Adrenal gland (tissue), 12 donors: Measurements from ENCODE around the gene ZBTB44. TPM values are rescaled to one million over a fixed set of nuclear protein-coding genes. Genes with fewer than 3 reads are reported as not detected.
"Not testable (repeated sequence)": the region's sequence is repeated elsewhere in the genome, so short reads cannot be mapped to it uniquely, and the experiment has no call there.

Experiments
- DNase-seq, 7 donors: peaks; one replicate each; pipeline ENCODE4 v3.0.0-alpha.2; 2019 to 2020
- H3K27ac ChIP-seq, 5 donors: fragments of 200-600 bp; sonication (generic) in 4 of 5; 1 replicate in 3 of 5; 2 replicates in 2 of 5; pipeline versions ENCODE4 v1.5.1 to v1.8.0; 2016 to 2020; ENCODE audit warnings: mild to moderate bottlenecking in 1 of 5
- H3K27me3 ChIP-seq: fragments of 200-600 bp; 2 replicates; pipeline ENCODE4 v1.8.0; 2021
- H3K36me3 ChIP-seq, 2 donors: fragments of 200-600 bp; replicated peaks in 1 of 2; 1 replicate in 1 of 2; 2 replicates in 1 of 2; pipeline versions ENCODE4 v1.5.1 to v1.8.0; 2018 to 2022
- H3K4me1 ChIP-seq, 2 donors: fragments of 200-600 bp; replicated peaks in 1 of 2; 1 replicate in 1 of 2; 2 replicates in 1 of 2; pipeline versions ENCODE4 v1.5.1 to v1.8.0; 2018 to 2021
- H3K4me3 ChIP-seq, 4 donors: fragments of 200-600 bp; sonication (generic) in 3 of 4; one replicate each; pipeline ENCODE4 v1.5.1; 2016 to 2018
- H3K9me3 ChIP-seq, 3 donors: fragments of 200-600 bp; sonication (generic) in 1 of 3; replicated peaks in 1 of 3; 1 replicate in 2 of 3; 2 replicates in 1 of 3; pipeline versions ENCODE4 v1.5.1 to v1.8.0; 2016 to 2021
- CTCF ChIP-seq, 6 experiments: fragments of 450-650 bp in 4 of 6; fragments of 200-600 bp in 2 of 6; sonication (generic) in 1 of 6; IDR thresholded peaks; 1 replicate in 5 of 6; 2 replicates in 1 of 6; pipeline versions ENCODE4 v1.5.1 to v1.8.0; 2016 to 2021; ENCODE audit warnings: antibody characterized with exemption in 6 of 6, mild to moderate bottlenecking in 2 of 6, moderate library complexity in 1 of 6
- POLR2A ChIP-seq, 2 donors: fragments of 450-650 bp; IDR thresholded peaks; one replicate each; pipeline ENCODE4 v1.6.1; 2017; ENCODE audit warnings: antibody characterized with exemption in 2 of 2, mild to moderate bottlenecking in 2 of 2, moderate library complexity in 1 of 2
- WGBS, 4 donors: extraction: QIAGEN DNeasy Blood & Tissue Kit in 2 of 4; methylation state at CpG; one replicate each; pipeline versions ENCODE4 v1.1.5 to v1.1.7; 2013 to 2017; 5-methylcytosine and 5-hydroxymethylcytosine counted together
- intact Hi-C, 2 donors: fragments of 100-400 bp; cut with DNase I; formaldehyde crosslinking; loops; one replicate each; pipeline versions ENCODE4 v1.14.1 to v1.15.0; 2022 to 2023
- polyA plus RNA-seq, 3 donors: library from polyadenylated mRNA; stranded (reverse); fragments of 200-250 nt in 2 of 3; fragments of 350-450 nt in 1 of 3; fragmentation: Illumina TruSeq in 1 of 3; extraction: RNeasy Lipid Tissue Mini Kit (QIAGEN cat#74804) in 1 of 3; gene quantifications; one replicate each; pipeline ENCODE4 v1.2.3, GENCODE V29; 2013 to 2014
- total RNA-seq, 9 donors: library from RNA; depleted of rRNA in 4 of 9; stranded (reverse); fragments of >200 nt in 4 of 9; fragments of 120-200 nt in 1 of 9; fragmentation: NEBNext Ultra II Directional in 1 of 9; extraction: Animal tissue kit (Norgen Biotek cat#: 25700) in 1 of 9; gene quantifications; one replicate each; pipeline versions ENCODE4 v1.1.0 to v1.2.4, GENCODE V29; 2013 to 2023
- donor health status: healthy with polysubstance abuse.
- donor health status: Bipolar disorder and iron deficiency.
- donor health status: DM: yes; HTN: yes; CAD: no.
- donor health status: DM: no; HTN: no; CAD: no.
- donor health status: DM: no; HTN: no; CAD: no.
- donor health status: DM: yes; HTN: yes; CAD: no.

ZBTB44 gene
- total and polyA plus RNA-seq, 12 donors: 10.1 to 94.3 (median 39.6) TPM

- no peak overlapping the region for H3K27ac ChIP-seq
- DNase-seq: no peak
- H3K4me3 ChIP-seq: no peak overlapping the region
- no peaks in the 10 kb centered on the region for H3K36me3 ChIP-seq
- TF ChIP-seq POLR2A (IDR thresholded peaks at IDR 0.05): no peak
- no peak for TF ChIP-seq CTCF (IDR thresholded peaks at IDR 0.05)
- peaks cover 4 to 10% of the 10 kb centered on the region in 2 donors for H3K4me1 ChIP-seq
- H3K9me3 ChIP-seq: no peaks in the 10 kb centered on the region
- intact Hi-C loops: no loop called here
- H3K27me3 ChIP-seq: no peaks in the 10 kb centered on the region
- WGBS, 4 donors: 94 to 97% (median 96%) methylated on average over 5 of the region's 5 CpGs
Observed at GRCh38 chr11:130299978-130300377, 14.7 kb downstream of the ZBTB44 start.

DNA sequence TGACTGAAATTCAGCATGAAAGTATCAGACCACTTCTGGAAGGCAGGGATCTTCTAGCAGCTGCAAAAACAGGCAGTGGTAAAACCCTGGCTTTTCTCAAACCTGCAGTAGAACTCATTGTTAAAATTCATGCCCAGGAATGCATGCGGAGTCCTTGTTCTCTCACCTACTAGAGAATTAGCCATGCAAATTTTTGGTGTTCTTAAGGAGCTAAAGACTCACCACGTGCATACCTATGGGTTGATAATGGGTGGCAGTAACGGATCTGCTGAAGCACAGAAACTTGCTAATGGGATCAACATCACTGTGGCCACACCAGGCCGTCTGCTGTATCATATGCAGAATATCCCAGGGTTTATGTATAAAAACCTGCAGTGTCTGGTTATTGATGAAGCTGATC is 19.1 kb downstream of the ZBTB44 start:
- no peak overlapping the region for H3K4me3 ChIP-seq
- 90 to 94% (median 91%) methylated on average over 4 of the region's 4 CpGs for WGBS, 4 donors
- no peak overlapping the region for H3K27ac ChIP-seq
- intact Hi-C loops: no loop called here
- no peak for DNase-seq
- TF ChIP-seq POLR2A (IDR thresholded peaks at IDR 0.05): no peak
- TF ChIP-seq CTCF (IDR thresholded peaks at IDR 0.05): no peak
- H3K36me3 ChIP-seq: no peaks in the 10 kb centered on the region
- no peaks in the 10 kb centered on the region for H3K9me3 ChIP-seq
- no peaks in the 10 kb centered on the region for H3K27me3 ChIP-seq
- peaks cover 0 to 5% of the 10 kb centered on the region in 2 donors for H3K4me1 ChIP-seq

DNA sequence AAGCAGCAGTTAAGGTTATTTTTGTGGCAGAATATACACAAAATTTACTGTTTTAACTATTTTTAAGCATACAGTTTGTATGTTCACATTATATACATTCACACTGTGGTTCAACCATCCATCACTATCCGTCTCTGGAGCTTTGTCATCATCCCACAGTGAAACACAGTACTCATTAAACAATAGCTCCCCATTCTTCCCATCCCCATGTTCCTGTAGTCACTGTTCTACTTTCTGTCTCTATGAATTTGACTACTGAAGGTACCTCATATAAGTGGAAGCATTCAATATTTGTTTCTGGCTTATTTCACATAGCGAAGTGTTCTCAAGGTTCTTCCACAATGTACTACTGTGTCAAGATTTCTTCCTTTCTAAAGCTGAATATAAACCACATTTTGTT is 32.6 kb downstream of the ZBTB44 start:
- no peak overlapping the region for H3K4me3 ChIP-seq
- WGBS, 4 donors: 97 to 98% (median 98%) methylated on average over 2 of the region's 2 CpGs
- H3K4me1 ChIP-seq: no peaks in the 10 kb centered on the region
- H3K36me3 ChIP-seq: no peaks in the 10 kb centered on the region
- DNase-seq: no peak
- intact Hi-C loops: no loop called here
- peaks cover 0 to 10% (median 0%) of the 10 kb centered on the region in 3 donors for H3K9me3 ChIP-seq
- H3K27me3 ChIP-seq: no peaks in the 10 kb centered on the region
- TF ChIP-seq POLR2A (IDR thresholded peaks at IDR 0.05) (no peak), CTCF (IDR thresholded peaks at IDR 0.05) (no peak)
- H3K27ac ChIP-seq: no peak overlapping the region

GRCh38 chr11:130281341-130281740 is 33.4 kb downstream of the ZBTB44 start:
- H3K27me3 ChIP-seq, H3K4me1 ChIP-seq, intact Hi-C loops, H3K4me3 ChIP-seq, DNase-seq, H3K27ac ChIP-seq, H3K36me3 ChIP-seq: not testable (repeated sequence)
- WGBS, 4 donors: 96 to 100% (median 98%) methylated on average over 6 of the region's 6 CpGs
- peaks cover 0 to 14% (median 0%) of the 10 kb centered on the region in 3 donors for H3K9me3 ChIP-seq

DNA sequence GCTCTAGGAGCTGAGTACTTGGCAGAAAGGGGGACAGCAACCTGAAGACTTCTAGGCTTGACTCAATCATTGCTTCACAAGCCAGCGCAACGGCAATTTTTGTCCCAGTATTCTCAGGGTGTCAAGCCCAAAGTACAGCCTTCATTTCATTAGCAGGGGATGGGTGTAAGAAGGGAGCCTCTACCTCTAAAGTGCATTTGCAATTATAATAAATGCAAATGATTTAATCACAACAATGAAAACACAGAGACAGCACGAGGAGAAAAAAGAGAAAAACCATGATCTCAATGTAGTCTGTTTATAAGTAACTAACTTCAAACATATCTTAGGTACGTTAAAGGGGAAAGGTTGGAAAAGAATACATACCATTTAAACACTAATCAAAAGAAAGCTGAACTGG is 34.7 kb downstream of the ZBTB44 start:
- Histone ChIP-seq H3K27me3 (no peaks in the 10 kb centered on the region), H3K36me3 (no peaks in the 10 kb centered on the region), H3K4me1 (no peaks in the 10 kb centered on the region), H3K4me3 (no peak overlapping the region), H3K9me3 (peaks cover 0 to 14% (median 0%) of the 10 kb centered on the region in 3 donors), H3K27ac (no peak overlapping the region)
- intact Hi-C loops: no loop called here
- no peak for DNase-seq
- 96 to 99% (median 97%) methylated on average over 4 of the region's 4 CpGs for WGBS, 4 donors
- TF ChIP-seq CTCF (IDR thresholded peaks at IDR 0.05): no peak
- no peak for TF ChIP-seq POLR2A (IDR thresholded peaks at IDR 0.05)
